HG02571 (cell line): ENCODE data around the gene RAB11FIP3.

Experiments
- ATAC-seq: cut with Tn5 transposase; IDR thresholded peaks from one replicate; pipeline ENCODE4 v1.9.1; 2021; ENCODE audit warnings: mild to moderate bottlenecking, moderate library complexity; ENCODE audit not compliant: unreplicated experiment

RAB11FIP3 gene

DNA sequence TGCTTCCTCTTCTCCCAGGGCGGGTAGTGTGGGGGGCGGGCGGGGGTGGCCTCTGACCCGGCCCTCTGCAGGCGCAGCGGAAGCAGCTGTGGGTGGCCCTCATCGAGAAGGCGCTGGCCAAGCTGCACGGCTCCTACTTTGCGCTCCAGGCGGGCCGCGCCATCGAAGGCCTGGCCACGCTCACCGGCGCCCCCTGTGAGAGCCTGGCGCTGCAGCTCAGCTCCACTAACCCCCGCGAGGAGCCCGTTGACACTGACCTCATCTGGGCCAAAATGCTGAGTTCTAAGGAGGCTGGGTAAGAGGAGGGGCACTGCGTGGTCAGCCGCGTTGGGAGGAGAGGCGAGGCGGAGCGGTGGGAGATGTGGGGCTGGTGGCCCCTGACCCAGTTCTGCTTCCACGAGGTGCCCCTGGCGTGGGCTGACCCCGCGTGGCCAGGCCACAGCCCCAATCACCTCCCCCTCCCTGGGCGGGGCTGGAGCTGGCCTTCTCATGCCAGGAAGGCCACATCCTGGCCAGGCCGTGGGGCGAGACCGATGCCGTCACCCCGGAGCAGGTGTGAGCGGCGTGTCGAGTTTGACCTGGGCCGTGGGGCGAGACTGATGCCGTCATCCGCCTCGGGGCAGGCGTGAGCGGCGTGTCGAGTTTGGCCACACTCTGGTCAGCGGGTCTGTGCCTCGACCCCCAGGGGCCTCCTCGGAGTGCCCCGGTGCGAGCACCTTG lies 124.3 kb downstream of the RAB11FIP3 start:
- ATAC-seq, result no peak

DNA sequence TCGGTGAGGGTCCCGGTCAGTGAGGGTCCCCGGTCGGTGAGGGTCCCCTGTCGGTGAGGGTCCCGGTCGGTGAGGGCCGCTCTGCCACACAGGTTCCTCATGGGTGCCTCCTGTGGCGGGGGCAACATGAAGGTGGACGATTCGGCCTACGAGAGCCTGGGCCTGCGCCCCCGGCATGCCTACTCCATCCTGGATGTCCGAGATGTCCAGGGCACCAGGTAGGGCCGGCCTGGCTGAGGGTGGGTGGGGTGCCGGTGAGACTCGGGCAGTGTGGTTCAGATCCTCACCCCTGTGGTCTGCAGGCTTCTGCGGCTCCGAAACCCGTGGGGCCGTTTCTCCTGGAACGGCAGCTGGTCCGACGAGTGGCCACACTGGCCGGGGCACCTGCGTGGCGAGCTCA lies 125.8 kb downstream of the RAB11FIP3 start:
- ATAC-seq, result no peak

DNA sequence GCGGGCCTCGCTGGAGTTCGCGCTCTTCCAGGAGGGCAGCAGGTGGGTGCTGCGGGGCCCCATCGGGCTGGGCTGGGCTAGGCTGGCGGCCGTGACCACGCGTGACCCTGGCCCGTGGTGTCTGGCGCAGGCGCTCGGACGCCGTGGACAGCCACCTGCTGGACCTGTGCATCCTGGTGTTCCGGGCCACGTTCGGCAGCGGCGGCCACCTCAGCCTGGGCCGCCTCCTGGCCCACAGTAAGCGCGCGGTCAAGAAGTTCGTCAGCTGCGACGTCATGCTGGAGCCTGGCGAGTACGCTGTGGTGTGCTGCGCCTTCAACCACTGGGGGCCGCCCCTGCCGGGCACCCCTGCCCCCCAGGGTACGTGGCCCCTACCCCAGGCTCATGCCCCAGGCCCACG lies 126.7 kb downstream of the RAB11FIP3 start:
- ATAC-seq, result no peak

DNA sequence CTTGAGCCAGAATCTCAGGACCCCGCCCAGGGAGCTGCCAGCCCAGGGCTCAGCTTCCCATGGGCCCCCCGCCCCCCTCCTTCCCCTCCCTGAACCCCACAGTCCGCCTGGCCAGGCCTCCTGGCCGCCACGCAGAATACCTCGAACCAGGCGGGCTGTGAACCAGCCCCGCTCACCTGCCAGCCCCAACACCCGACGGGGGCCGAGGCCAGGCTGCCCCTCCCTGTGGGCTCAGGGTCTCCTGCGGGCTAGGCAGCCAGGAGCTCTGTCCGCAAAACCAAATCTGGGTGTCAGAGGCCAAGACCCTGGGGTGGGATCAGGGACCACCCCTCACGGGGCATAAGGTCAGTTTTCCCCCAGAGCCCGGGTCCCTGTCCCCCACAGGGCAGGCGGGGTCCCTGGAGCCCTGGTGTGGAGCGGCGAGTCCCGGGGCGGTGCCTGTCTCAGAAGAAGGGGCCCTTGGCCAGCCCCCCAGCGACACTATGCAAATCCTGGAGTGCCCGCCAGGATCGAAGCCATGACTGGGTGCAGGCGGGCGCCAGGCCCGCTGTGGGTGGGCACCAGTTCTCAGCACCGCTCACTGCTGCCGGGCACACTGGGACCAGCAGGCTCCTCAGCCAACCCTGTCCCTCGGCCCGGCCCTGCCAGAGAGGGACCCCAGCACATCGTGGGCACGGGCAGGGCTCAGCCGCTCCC lies 128.3 kb downstream of the RAB11FIP3 start:
- ATAC-seq, result no peak

DNA sequence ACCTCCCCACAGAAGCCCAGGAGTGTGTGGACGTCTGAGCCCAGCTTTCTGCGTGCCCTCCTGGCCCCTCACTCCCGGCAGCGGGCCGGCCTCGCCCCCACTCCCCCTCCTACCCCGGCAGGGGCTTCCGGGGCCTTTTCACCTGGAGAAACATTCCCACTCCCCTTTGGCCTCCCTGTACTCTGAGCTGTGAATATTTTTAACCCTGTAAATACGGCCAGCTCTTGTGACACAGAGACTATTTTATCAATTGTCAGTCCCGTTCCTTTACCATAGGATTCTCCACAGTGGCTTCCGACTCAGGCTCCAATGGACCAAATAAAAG lies 128.8 kb downstream of the RAB11FIP3 start:
- ATAC-seq, result no peak

DNA sequence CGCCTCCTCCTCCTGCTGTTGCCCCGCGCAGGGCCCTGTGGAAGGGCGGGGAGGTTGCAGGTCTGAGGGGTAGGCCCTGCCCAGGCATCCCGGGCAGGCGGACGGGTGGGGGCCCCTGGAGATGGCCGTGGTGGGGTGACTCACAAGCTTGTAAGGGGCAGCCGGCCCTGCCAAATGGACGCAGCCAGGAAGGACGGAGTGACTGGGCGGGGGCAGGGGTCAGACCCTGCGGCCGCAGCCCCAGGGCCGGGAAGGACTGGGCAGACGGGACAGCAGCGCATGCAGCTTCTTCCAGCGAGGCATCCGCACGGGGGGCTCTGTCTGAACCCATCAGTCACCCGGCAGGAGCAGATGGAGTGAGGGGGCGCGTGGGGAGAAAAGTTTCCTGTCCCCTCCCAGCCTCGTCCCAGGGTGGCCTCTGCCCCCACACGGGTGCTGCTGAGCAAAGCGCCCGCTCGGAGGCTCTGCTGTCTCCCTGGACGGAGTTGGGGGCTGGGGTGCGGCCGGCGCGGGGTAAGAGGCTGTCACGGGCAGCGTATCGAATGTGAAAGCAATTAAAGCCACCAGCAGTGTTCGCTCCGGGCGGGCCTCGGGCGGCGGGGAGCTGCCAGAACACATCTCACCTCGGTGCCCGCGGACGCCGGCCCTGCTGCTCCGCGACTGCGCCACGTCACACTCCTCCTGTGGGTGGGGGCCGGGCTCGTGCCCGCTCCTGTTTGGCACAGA lies 129.4 kb downstream of the RAB11FIP3 start:
- ATAC-seq, result no peak

DNA sequence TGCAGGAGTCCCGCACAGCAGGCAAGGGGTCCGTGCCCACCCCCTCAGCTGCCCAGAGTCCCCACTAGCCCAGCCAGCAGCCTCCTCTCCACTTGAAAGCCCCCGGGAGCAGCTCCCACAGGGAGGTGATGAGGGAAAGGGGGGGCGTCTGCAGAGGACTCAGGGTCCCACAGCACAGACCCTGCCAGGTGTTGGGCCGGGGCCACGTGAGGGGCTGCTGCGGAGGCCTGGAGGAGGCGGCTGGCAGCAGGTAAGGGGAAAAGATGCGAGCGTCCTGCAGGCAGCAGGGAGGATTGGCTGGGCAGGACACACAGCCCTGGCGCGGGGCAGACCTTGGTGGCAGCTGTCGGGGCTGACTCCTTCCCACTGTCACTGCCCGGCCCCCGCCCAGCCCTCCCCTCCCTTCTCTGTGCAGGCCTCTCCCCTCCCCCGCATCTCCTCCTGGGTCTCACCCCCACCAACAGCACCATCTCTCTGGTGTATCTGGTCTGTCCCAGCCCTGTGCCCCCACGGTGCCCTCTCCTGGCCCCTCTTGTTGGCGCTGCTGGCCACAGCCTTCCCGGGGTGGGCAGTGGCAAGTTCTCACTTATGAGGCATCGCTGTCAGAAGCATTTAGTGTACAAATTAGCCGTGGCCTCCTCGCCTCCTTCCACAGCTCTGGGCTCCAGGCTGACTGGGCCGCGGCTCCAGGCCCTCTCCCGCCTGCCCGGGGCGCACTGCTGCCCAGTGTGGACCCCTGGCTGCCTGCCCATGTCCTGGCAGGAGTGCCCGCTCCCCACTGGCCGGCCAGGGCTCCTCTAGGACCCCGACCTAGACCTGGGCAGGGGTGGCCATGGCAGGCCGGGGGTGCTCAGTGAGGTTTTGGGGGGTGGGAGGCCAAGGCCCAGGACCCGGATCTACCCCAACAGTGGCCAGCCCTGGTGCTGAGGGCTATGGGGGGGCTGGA lies 130.4 kb downstream of the RAB11FIP3 start:
- no peak for ATAC-seq

DNA sequence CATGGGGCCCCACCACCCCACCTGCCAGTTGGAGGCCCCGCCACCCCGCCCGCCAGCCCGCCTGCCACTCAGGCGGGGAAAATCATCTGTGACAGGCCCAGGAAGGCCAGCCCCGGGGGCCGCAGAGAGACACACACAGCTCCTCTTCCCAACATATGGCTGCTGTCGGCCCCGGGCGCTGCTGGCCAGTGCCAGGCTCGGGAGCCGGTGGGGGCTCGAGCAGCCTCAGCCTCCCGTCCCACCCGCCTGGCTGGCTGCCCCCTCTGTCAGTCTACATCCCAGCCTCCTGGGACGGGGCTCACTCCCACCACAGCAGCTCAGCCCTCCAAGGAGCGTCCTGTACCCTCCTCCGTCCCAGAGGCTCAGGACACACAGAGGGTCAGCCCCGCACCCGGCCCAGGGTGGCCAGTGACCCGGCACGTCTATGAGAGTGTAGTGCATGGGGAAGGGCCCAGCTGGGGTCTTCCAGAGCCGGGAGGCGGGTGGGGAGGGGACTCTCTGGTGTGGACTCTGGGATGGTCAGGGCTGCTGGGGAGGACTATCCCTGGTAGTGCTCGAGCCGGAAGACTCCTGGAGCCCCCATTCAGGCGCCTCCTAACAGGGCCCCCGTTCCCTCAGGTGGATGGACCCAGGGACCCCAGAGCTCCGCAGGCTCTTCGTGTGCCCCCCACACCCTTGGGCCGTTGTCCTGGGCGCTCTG lies 131.2 kb downstream of the RAB11FIP3 start:
- ATAC-seq, result no peak

DNA sequence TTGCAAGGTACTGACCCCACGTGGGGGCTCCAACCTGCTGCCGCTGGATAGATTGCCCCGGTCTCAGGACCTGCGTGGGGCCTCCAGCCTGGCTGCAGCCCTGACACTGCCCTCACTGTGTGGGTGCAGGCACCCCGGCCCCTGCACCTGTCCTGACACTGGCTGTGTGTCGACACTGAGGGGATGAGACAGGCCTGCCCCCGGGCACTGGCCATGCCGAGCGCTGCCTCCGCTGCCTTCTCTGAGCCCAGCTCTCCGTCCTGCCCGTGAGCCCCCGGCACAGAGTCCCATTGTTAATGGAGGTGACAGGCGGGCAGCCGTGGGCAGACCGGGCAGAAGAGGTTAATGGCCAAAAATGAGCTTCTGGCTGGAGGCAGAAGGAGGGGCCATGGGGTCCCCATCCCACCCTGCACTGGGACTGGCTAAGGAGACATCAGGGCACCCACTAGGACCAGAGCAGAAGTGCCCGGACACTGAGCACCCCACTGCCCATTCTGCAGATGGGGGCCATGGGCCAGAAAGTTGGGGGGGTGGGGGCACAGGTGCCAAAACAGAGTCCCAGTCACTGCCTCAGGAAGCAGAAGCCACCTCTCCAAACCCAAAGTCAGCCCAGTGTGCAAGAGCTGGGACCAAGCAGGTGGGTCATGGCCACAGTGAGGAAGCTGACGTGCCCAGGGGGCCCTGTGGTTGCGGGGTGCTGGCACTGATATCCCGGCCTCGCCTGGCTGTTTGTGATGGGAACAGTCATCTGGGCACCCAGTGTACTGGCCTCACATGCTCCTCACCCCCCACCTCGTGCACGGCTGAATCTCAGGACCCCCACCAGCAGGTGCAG lies 132.2 kb downstream of the RAB11FIP3 start:
- no peak for ATAC-seq

DNA sequence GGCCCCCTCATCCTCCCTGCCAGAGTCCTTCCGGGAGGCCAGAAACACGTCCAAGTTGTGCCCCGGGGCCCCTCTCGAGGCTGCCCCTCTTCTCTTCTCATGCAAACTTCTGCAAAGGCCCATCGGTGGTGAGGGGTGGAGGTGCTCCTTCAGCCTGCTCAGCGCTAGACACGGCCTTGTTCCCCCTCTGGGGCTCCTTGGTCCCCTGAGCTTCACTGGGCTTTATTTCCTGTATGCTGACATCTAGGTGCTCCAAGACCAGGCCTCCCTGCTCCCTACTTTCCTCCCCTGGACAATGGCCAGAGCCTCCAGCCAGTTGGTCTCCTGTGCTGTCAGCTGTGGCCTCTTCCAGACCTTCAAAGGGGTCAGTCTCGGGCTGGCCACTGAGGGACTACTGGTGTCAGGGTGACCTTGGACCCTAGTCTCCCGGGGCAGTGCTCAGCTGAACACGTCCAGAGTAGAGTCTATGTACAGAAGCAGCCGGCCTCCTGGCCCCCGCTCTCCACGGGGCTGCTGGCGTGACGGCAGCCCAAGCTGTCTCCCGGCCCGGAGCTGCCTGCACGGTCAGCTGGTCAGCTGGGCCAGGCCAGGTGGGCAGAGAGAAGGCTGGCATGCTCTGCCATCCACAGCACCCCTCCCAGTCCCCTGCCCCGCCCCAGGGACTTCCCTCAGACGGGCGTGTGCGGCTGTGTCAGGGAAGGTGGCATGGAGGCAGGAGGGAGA lies 133.0 kb downstream of the RAB11FIP3 start:
- ATAC-seq, result no peak

DNA sequence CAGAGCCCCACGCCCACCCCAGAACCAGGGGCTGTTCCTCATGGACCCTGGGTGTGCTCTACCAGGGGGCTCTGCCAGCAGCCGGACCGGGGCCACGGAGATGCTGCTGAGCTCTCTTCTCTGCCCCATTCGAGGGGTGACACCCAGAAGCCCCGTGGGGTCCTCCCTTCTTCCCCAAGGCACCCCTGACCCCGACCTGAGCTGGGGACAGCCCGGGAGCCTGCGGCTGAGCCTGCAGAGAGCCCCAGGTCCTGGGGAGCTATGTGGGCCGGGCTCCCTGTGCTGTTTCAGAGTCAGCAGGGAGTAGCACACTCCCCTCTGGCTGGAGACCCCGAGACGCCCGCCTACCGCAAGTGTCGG lies 133.6 kb downstream of the RAB11FIP3 start:
- no peak for ATAC-seq

DNA sequence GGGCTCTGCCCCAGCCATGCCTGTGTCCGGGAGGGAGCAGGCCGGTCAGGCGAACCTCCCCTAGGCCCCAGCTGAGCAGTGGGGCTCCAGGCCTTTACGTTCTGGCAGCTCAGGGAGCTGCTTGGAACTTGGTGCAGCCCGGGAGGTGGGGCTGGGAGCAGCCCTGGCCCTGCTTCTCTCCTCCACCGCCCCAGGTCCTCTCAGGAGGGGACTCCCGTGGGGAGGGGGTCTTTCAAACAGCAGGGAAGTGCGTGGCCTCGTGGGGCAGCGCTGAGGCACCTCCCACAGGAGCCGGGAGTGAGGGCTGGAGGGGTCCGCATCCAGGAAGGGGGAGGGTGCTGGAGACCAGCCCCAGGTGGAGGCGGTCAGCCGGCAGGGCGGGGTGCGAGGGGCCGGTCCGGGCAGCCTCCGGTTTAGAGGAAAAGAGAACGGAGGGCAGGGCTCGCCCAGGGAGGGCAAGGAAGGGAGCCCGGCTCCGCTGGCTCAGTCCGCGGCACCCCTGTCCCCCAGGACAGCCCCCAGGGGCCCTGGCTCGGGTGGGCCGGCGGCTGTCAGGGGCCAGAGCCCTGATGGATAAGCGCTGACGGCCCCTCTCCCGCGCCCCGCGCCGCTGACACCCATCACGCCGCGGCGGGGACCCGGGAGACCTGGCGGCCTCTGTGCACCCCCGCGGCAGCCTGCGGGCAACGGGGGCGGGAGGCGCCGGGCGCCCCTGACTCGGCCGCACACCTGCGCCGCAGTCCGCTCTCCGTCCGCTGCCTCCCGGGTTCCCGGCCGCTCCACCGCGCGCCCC lies 134.2 kb downstream of the RAB11FIP3 start:
- ATAC-seq, result no peak

DNA sequence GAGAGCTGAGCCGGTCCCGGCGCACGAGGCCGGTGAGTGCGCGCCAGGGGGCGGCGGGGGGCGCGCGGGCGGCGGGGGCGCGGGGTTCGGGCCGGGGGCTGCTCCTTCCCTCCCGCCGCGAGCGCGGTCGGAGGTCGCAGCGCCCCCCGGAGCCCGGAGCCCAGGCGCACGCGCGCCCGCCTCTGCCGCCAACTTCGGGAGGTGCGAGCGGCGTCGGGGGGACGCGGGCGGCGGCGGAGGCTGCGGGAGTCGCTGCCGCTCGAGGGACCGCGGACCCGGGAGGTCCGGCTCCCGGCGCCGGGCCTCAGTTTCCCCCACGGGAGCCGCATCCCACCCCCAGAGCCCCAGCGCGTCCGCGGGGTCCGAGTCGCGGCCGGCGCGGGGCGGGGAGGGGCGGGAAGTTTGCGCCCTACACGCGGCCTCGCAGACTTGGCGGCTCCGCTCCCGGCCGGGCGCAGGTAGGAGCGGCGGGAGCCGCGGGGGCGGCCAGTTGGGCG lies 134.8 kb downstream of the RAB11FIP3 start, which contains the start of gene PRR35:
Gene PRR35 (plus strand): TSS at position 191 of the 497 bp plus-strand sequence. CDS start 2,901 bp downstream, outside the sequence.
- ATAC-seq, result no peak

DNA sequence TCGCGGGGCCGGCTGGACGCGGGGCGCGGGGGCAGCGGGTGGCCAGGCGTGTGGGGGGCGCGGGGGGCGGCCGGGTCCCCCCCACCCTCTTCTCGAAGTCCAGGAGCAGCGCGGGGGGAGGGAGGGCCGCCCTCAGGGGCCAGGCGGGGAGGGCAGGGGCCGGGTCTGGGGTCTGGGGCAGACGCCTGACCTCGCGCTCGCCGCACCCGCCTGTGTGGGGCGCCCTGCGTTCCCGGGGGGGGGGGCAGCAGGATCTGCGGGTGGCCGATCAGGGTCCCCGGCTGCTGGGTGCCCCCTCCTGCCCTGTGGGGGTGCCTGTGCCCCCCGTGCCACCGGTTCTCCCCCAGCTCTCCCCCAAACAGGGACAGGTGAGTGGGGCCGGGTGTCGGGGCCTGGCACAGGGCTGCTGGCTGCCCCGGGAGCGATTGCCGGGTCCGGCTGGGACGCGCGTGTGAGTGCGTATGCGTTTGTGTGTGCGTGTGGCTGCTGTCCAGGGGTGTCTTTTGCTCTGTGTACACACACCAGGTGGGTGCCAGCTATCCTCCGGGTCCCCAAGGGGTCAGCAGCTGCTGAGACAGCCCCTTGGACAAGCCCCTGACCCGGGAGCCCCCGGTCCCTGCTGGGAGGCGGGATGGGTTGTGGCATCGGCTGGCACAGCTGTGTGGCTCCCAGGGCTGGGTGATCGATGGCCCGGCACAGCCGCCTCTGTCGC lies 135.4 kb downstream of the RAB11FIP3 start:
- ATAC-seq, result no peak

DNA sequence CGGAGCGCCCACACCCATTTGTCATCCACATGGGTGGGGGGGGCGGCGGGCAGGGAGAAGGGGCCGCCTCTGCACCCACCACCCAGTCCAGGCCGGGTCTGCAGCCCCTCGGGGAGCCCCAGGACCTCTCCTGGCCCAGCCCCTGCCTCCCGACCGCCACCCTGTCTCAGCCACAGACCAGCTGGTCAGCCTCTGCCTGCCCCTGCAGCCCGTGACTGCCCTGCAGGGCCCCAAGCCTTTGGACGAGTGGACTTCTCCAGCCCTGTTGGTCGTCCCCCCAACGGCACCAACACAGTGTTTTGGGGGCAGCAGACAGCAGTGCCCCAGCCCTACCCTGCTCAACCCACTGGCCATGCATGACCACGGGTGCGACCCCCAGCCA lies 136.0 kb downstream of the RAB11FIP3 start:
- ATAC-seq, result no peak

DNA sequence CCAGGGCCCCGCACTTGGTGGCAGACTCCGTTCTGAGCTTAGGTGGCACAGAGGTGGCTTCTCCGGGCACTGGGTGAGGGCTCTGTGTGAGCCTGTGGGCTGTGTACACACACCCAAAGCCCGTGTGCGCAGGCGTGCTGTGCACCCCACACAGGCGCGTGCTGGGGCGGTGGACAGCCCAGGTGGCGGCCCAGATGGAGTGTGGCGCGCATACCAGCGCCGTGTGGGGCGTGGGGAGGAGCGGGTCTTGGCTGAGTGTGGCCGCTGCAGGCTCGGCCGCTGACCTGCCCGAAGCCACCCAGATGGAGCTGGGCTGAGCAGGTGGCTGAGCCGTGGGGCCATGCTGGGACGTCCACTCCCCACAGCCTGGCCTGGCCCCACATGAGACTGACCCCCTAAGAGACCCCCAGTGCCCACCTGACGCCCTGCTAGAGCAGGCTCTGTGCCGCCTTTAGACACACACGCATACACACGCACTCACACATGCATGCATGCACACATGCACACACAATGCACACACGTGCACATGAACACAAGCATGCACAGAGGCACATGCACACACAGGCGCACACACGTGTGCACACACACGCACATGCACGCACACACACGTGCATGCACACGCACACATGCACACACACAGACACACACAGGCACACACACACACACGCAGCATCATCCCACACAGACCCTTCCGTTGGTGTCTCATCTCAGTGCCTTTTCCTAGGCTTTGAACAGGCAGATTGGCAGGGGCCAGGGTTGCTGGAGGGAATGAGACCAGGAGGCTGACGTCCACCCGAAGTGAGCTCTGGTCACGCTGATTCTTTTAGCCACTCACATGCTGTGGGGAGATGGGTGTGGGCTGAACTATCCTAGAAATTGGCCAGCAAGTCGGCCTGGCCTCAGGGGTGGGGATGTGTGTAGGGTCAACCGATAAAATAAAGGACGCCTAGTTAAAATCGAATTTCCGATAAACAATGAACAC lies 136.8 kb downstream of the RAB11FIP3 start:
- ATAC-seq, result no peak
